Spinal cord (tissue), 10 donors: ENCODE data around the gene CA4. TPM values are rescaled to one million over a fixed set of nuclear protein-coding genes. Genes with fewer than 3 reads are reported as not detected.

Experiments used
- DNase-seq, 6 donors: peaks; one replicate each; pipeline versions ENCODE4 v3.0.0 to v3.0.0-alpha.2; 2013 to 2015; ENCODE audit warnings: low spot score in 6 of 6, low read depth in 4 of 6
- H3K27ac ChIP-seq: one replicate; pipeline ENCODE4 v1.5.1; 2013; ENCODE audit warnings: low read depth, low read length, control low read depth
- H3K27me3 ChIP-seq: one replicate; pipeline ENCODE4 v1.6.1; 2013; ENCODE audit warnings: low read length; ENCODE audit not compliant: control insufficient read depth, insufficient read depth
- H3K36me3 ChIP-seq: one replicate; pipeline ENCODE4 v1.6.1; 2013; ENCODE audit warnings: low read length; ENCODE audit not compliant: control insufficient read depth, insufficient read depth
- H3K4me1 ChIP-seq: one replicate; pipeline ENCODE4 v1.6.1; 2013; ENCODE audit warnings: low read length; ENCODE audit not compliant: control insufficient read depth, insufficient read depth
- H3K4me3 ChIP-seq: one replicate; pipeline ENCODE4 v1.5.1; 2013; ENCODE audit warnings: low read depth, low read length, control low read depth
- H3K9me3 ChIP-seq: one replicate; pipeline ENCODE4 v1.6.1; 2013; ENCODE audit warnings: low read length; ENCODE audit not compliant: control insufficient read depth, insufficient read depth
- WGBS: methylation state at CpG from one replicate; pipeline ENCODE4 v1.1.5; 2013; ENCODE audit warnings: missing lambda C conversion rate; ENCODE audit not compliant: insufficient coverage; 5-methylcytosine and 5-hydroxymethylcytosine counted together
- polyA plus RNA-seq, 2 donors: library from polyadenylated mRNA; unstranded; fragments of 120-200 nt; gene quantifications; one replicate each; pipeline ENCODE4 v1.2.1, GENCODE V29; 2013; ENCODE audit not compliant: insufficient read length in 2 of 2
- total RNA-seq, 2 donors: library from RNA; depleted of rRNA in 1 of 2; stranded (reverse); fragments of 120-200 nt in 1 of 2; fragments of >200 nt in 1 of 2; gene quantifications; one replicate each; pipeline versions ENCODE4 v1.2.3 to v1.2.4, GENCODE V29; 2013 to 2014
- donor health status: healthy.

Gene CA4
- total and polyA plus RNA-seq, 4 donors = 2.1 to 6.6 (median 6.3) TPM

DNA sequence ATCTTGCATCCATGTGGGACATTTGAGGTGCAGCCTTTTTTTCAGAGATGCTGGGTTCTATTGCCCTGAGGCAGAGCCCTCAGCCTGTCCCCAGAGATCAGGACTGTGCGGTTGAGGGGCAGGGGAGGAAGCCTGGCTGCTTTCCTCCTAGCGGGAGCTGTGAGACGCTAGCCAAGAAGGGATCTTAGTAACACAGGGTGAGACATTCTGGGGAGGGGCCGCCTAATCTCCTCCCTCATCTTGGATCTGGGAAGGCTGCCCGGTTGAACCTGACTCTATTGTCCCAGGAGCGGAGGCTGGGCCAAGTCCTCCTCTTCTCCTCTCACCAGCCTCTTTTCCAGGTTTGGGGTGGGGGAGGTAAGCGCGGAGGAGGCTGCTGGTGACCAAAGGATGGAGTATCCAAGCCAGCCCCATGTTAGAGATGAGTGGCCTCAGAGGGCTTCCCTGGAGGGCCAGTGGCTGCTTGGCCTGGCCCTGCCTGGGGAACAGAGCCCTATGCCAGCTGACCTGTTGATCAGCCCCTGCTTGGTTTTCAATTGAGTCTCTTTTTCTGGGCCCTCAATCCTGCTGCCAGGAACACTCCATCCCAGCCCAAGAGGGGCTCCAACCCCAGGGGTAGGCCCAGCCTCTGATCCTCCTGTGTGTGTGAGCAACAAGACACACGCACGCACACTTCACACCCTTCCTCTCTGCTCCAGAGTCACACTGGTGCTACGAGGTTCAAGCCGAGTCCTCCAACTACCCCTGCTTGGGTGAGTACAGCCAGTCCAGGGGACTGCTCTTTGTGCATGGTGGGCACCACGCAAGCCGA, 5.0 kb downstream of the CA4 start:
- Histone ChIP-seq H3K4me1 (peaks cover 37% of the 10 kb centered on the region), H3K4me3 (no peak overlapping the region), H3K27me3 (peaks cover 26% of the 10 kb centered on the region), H3K9me3 (no peaks in the 10 kb centered on the region), H3K36me3 (no peaks in the 10 kb centered on the region), H3K27ac (peak overlapping the region; percentile 40)
- 86% methylated on average over 7 of the region's 14 CpGs for WGBS
- peak in 3 of 6 donors; percentile 36 to 86 (median 54) for DNase-seq

DNA sequence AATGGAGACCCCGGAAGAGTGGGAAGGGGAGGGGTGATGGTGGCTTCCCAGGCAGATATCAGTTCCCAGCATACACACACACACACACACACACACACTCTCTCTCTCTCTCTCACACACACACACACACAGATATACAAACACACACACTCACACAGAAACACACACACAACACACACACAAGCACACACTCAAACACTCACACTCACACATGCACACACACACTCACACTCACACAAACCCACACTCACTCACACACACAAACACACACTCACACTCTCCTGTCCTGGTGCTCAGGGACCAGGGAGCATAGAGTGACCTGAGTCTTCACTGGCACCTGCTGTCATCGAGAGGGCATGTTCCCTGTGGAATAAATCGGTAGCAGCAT, 5.6 kb downstream of the CA4 start:
- Histone ChIP-seq H3K4me3 (no peak overlapping the region), H3K27me3 (peaks cover 20% of the 10 kb centered on the region), H3K9me3 (no peaks in the 10 kb centered on the region), H3K4me1 (peaks cover 31% of the 10 kb centered on the region), H3K27ac (no peak overlapping the region), H3K36me3 (no peaks in the 10 kb centered on the region)
- no peak for DNase-seq
- 24% methylated on average over 2 of the region's 3 CpGs for WGBS

DNA sequence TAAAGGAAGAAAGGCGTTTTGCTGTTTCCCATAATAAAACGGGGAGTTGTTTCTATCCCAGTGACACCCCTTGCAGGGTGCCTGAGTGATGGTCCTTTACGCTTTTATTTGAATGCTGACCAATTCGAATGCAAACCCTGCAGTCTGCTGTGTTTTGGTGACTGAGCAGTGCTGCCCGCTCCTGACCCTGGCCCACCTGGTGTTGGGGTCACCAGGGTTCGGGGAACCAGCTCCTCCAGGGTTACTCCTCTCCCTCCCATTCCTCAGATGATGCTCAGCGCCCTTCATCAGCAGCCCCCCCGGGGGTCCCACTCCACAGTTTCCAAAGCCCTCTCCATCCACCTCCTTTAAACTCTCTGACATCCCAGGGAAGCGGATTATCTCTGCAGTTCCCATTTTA, 6.0 kb downstream of the CA4 start:
- H3K9me3 ChIP-seq = no peaks in the 10 kb centered on the region
- H3K4me1 ChIP-seq = peaks cover 27% of the 10 kb centered on the region
- no peak for DNase-seq
- WGBS = 40% methylated on average over 9 of the region's 9 CpGs
- H3K27me3 ChIP-seq = peaks cover 16% of the 10 kb centered on the region
- H3K36me3 ChIP-seq = no peaks in the 10 kb centered on the region
- no peak overlapping the region for H3K27ac ChIP-seq
- H3K4me3 ChIP-seq = no peak overlapping the region

DNA sequence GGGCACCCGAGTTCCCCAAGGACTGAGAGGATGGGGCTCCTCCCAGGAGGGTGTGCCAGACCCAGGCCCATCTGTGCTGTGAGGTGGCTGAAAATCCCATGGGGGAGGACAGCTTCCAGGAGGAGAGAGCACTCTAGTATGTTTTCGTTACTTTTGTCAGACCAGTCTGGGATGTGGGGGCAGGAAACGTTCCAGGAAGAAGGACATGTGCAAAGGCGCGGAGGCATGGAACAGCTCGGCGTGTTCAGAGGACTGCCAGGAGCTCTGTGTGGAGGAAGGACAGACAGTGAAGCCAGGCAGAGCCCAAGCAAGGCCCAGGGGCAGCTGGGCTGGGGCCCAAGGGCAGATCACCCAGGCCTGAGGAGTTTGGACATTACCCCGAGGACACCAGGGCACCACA, 7.0 kb downstream of the CA4 start:
- no peak overlapping the region for H3K27ac ChIP-seq
- no peaks in the 10 kb centered on the region for H3K36me3 ChIP-seq
- H3K27me3 ChIP-seq = peaks cover 7% of the 10 kb centered on the region
- DNase-seq = no peak
- H3K9me3 ChIP-seq = no peaks in the 10 kb centered on the region
- no peak overlapping the region for H3K4me3 ChIP-seq
- WGBS = 90% methylated on average over 8 of the region's 8 CpGs
- peaks cover 34% of the 10 kb centered on the region for H3K4me1 ChIP-seq

DNA sequence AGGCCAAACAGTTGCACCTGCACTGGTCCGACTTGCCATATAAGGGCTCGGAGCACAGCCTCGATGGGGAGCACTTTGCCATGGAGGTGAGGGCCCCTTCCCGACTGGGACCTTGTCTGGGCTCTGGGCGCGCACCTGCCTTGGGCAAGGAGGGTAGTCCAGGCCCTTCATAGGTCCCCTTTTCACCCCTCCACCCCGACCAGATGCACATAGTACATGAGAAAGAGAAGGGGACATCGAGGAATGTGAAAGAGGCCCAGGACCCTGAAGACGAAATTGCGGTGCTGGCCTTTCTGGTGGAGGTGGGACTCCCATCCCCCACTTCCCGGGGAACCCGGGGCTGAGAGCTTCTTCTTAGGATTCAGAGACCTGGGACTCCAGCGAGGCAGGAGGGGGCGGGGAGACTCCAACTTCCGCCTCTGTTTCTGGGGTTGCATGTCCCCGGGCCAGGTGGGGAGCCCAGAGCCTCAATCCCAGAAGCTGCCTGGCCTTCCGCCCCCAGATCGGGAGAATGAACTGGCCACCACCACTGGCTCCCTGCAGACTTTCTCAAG, 7.8 kb downstream of the CA4 start:
- H3K4me3 ChIP-seq = no peak overlapping the region
- no peak for DNase-seq
- H3K9me3 ChIP-seq = no peaks in the 10 kb centered on the region
- WGBS = 83% methylated on average over 13 of the region's 18 CpGs
- no peak overlapping the region for H3K27ac ChIP-seq
- no peaks in the 10 kb centered on the region for H3K36me3 ChIP-seq
- no peaks in the 10 kb centered on the region for H3K27me3 ChIP-seq
- H3K4me1 ChIP-seq = peaks cover 42% of the 10 kb centered on the region

DNA sequence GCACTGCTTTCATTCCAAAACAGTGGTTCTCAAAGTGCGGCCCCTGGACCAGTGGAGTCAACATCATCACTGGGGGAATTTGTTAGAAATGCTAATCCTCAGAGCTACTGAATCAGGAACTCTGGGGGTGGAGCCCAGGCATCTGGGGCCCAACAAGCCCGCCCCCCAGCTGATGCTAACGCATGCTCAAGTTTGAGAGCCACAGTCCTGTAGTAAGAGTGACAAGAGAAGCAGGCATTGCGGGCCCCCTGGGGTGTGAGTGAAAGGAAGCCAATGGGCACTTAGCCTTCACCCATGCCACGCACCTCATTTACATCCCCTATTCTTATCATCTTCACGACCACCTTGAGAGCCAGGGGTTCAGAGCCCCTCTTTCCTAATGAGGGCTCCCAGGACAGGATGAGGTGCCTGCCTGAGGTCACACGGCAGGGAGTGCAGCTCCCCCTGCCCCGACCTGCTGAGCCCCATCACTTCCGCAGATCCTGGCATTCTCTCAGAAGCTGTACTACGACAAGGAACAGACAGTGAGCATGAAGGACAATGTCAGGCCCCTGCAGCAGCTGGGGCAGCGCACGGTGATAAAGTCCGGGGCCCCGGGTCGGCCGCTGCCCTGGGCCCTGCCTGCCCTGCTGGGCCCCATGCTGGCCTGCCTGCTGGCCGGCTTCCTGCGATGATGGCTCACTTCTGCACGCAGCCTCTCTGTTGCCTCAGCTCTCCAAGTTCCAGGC, 9.1 kb downstream of the CA4 start:
- Histone ChIP-seq H3K4me3 (no peak overlapping the region), H3K9me3 (no peaks in the 10 kb centered on the region), H3K27me3 (no peaks in the 10 kb centered on the region), H3K4me1 (peaks cover 48% of the 10 kb centered on the region), H3K36me3 (no peaks in the 10 kb centered on the region), H3K27ac (no peak overlapping the region)
- WGBS = 32% methylated on average over 16 of the region's 19 CpGs
- no peak for DNase-seq

DNA sequence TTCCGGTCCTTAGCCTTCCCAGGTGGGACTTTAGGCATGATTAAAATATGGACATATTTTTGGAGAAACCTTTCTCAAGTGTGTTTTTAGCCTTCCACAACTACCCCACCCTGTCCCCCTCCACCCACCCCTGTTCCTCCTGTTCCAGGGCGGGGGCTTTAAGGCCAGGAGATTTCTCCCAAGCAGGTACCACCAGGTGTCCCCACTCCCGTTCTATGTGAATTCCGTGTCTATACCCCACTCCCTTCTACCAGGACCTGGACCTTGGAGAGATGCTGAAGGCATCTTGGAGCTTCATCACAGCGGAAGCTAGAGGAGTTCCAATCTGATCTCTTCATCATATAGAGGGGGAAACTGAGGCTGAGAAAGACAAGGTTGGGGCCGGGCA, 9.7 kb downstream of the CA4 start:
- no peaks in the 10 kb centered on the region for H3K9me3 ChIP-seq
- no peaks in the 10 kb centered on the region for H3K27me3 ChIP-seq
- no peak for DNase-seq
- H3K27ac ChIP-seq = no peak overlapping the region
- H3K4me3 ChIP-seq = no peak overlapping the region
- peaks cover 44% of the 10 kb centered on the region for H3K4me1 ChIP-seq
- no peaks in the 10 kb centered on the region for H3K36me3 ChIP-seq
- WGBS = 100% methylated on average over 1 of the region's 6 CpGs

DNA sequence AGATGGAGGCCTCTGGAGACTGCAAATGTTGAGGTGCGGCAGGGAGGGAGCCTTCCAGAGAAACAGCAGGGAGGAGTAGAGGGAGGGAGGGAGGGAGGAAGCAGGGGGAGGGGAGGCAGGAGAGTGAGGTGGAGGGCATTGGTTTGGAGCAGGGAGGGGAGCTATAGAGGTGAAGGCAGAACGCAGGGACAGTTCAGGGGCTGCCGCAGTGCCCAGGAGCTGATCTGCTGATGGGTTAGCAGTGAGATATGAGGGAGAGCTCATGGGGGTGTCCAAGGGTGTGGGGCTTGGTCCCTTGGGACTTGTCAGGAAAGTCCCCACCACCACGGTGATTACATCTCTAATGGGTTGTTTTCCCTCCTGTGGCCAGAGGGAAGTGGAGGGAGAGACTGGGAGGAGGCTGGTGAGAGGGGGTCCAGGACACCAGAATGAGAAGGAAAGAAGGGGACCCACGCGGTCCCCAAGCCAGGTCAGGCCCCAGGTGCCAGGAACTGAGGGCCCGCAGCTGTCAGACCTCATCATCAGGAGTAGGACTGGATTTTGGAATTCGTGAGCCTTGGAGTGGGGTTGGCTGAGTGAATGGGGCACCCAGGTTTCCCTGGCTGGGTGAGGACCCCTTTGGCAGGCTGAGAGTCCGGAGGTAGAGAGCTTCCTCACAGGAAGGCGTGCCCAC, 11.2 kb downstream of the CA4 start:
- Histone ChIP-seq H3K27ac (no peak overlapping the region), H3K9me3 (no peaks in the 10 kb centered on the region), H3K27me3 (no peaks in the 10 kb centered on the region), H3K4me1 (peaks cover 35% of the 10 kb centered on the region), H3K36me3 (no peaks in the 10 kb centered on the region), H3K4me3 (no peak overlapping the region)
- 69% methylated on average over 8 of the region's 10 CpGs for WGBS
- no peak for DNase-seq

DNA sequence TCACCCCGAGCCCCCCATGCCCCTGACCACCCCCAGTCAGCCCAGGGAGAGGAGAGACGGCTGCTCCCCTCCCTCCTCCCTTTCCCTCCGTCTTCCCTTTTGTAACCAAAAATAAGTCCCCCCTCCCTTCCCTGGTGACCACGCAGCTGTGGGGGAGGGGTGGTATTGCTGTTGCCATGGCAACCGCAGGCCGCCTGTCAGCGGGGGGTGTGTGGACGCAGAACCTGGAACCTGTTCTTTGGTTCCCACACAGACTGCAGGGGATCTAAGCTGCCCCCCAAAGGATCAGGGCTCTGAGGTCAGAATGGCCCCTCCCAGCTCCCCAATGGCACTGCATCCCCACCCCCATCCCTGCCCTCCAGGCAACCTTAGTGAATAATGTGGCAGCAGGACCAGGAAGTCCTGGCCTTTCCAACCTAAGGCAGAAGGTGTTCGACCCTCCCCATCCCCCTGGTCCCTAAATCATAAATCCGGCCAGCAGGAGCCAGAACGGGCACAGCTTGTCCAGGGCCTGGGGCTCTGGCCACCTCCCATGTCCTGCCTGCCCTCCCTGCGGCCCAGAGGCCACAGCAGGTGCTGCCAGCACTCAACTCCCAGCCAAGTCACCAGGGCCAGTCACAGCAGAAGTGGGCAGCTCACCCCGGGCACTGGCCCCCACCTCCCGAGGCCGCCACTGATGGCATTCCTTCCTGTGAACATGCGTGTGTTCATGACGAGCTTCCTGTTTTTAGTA, 12.0 kb downstream of the CA4 start:
- 33% methylated on average over 10 of the region's 17 CpGs for WGBS
- DNase-seq = peak in 1 of 6 donors; percentile 70
- H3K36me3 ChIP-seq = no peaks in the 10 kb centered on the region
- no peaks in the 10 kb centered on the region for H3K9me3 ChIP-seq
- H3K4me1 ChIP-seq = peaks cover 35% of the 10 kb centered on the region
- H3K4me3 ChIP-seq = no peak overlapping the region
- H3K27me3 ChIP-seq = no peaks in the 10 kb centered on the region
- H3K27ac ChIP-seq = no peak overlapping the region
